MM.1S (cell line): ENCODE results near the gene HTRA1.

Experiments used
- DNase-seq: peaks from one replicate; pipeline ENCODE4 v3.0.0-alpha.2; 2015
- H2AFZ ChIP-seq: fragments of 300-600 bp; sonication (generic); 2 replicates; pipeline ENCODE4 v1.6.0; 2016; ENCODE audit warnings: antibody characterized with exemption, low read length
- H3F3A ChIP-seq: fragments of 300-600 bp; sonication (generic); 2 replicates; pipeline ENCODE4 v1.6.1; 2016; ENCODE audit warnings: mild to moderate bottlenecking, antibody characterized with exemption, low read length, moderate library complexity, mixed read lengths; ENCODE audit not compliant: insufficient read depth
- H3K27ac ChIP-seq: fragments of 300-600 bp; sonication (generic); 2 replicates; pipeline ENCODE4 v1.5.1; 2016; ENCODE audit warnings: mild to moderate bottlenecking, low read length
- H3K27me3 ChIP-seq: fragments of 300-600 bp; sonication (generic); replicated peaks from 2 replicates; pipeline ENCODE4 v1.6.0; 2016; ENCODE audit warnings: low read length; ENCODE audit not compliant: insufficient read depth
- H3K36me3 ChIP-seq: fragments of 300-600 bp; sonication (generic); replicated peaks from 2 replicates; pipeline ENCODE4 v1.6.1; 2016; ENCODE audit warnings: mild to moderate bottlenecking, low read length, mixed read lengths; ENCODE audit not compliant: insufficient read depth
- H3K4me1 ChIP-seq: fragments of 300-600 bp; sonication (generic); 2 replicates; pipeline ENCODE4 v1.6.1; 2016; ENCODE audit warnings: low read length, mixed read lengths
- H3K4me2 ChIP-seq: fragments of 300-600 bp; sonication (generic); 2 replicates; pipeline ENCODE4 v1.6.0; 2016; ENCODE audit warnings: low read depth, low read length
- H3K4me3 ChIP-seq: fragments of 300-600 bp; sonication (generic); 2 replicates; pipeline ENCODE4 v1.5.1; 2016; ENCODE audit warnings: low read length, mixed read lengths
- H3K79me2 ChIP-seq: fragments of 300-600 bp; sonication (generic); 2 replicates; pipeline ENCODE4 v1.6.1; 2016; ENCODE audit warnings: mixed run types, low read length, mixed read lengths
- H3K9ac ChIP-seq: fragments of 300-600 bp; sonication (generic); 2 replicates; pipeline ENCODE4 v1.6.1; 2016; ENCODE audit warnings: low read length, mixed read lengths
- H3K9me2 ChIP-seq: fragments of 300-600 bp; sonication (generic); replicated peaks from 2 replicates; pipeline ENCODE4 v1.6.1; 2016; ENCODE audit warnings: mild to moderate bottlenecking, low read length, mixed read lengths; ENCODE audit not compliant: insufficient read depth
- H3K9me3 ChIP-seq: fragments of 300-600 bp; sonication (generic); replicated peaks from 2 replicates; pipeline ENCODE4 v1.6.1; 2016; ENCODE audit warnings: mild to moderate bottlenecking, low read length, mixed read lengths; ENCODE audit not compliant: insufficient read depth
- H4K20me1 ChIP-seq: fragments of 300-600 bp; sonication (generic); 2 replicates; pipeline ENCODE4 v1.6.1; 2016; ENCODE audit warnings: mild to moderate bottlenecking, low read length, moderate library complexity, mixed read lengths; ENCODE audit not compliant: insufficient read depth
- CTCF ChIP-seq: fragments of 300-600 bp; sonication (generic); IDR thresholded peaks from 2 replicates; pipeline ENCODE4 v1.5.1; 2016; ENCODE audit warnings: antibody characterized with exemption, low read length, mixed read lengths
- EZH2 ChIP-seq: fragments of 300-600 bp; sonication (generic); optimal IDR thresholded peaks from 2 replicates; pipeline ENCODE3; 2017; ENCODE audit warnings: low read depth, mild to moderate bottlenecking, antibody characterized with exemption, low read length, mixed read lengths
- EZH2phosphoT487 ChIP-seq: fragments of 300-600 bp; sonication (generic); IDR thresholded peaks from 2 replicates; pipeline ENCODE4 v1.6.1; 2018; ENCODE audit warnings: antibody characterized with exemption, low read length

The HTRA1 gene

GRCh38 chr10:122509323-122509722 is 48.0 kb downstream of the HTRA1 start:
- Histone ChIP-seq H3K27me3 (no peaks in the 10 kb centered on the region), H3K4me3 (no peak overlapping the region), H2AFZ (no peak overlapping the region), H3K9me2 (no peaks in the 10 kb centered on the region), H3K4me1 (no peaks in the 10 kb centered on the region), H3K36me3 (no peaks in the 10 kb centered on the region), H3K4me2 (no peak overlapping the region), H4K20me1 (no peaks in the 10 kb centered on the region), H3K9me3 (no peaks in the 10 kb centered on the region), H3K9ac (no peak overlapping the region), H3F3A (no peaks in the 10 kb centered on the region), H3K27ac (no peak overlapping the region), H3K79me2 (no peaks in the 10 kb centered on the region)
- no peak for TF ChIP-seq EZH2phosphoT487
- TF ChIP-seq CTCF = no peak
- DNase-seq = no peak

GRCh38 chr10:122510326-122510725 is 49.0 kb downstream of the HTRA1 start:
- H3K4me1 ChIP-seq = no peaks in the 10 kb centered on the region
- H2AFZ ChIP-seq = no peak overlapping the region
- no peaks in the 10 kb centered on the region for H3K9me3 ChIP-seq
- no peak overlapping the region for H3K4me2 ChIP-seq
- TF ChIP-seq EZH2phosphoT487 (no peak), EZH2 (no peak), CTCF (no peak)
- no peaks in the 10 kb centered on the region for H3K79me2 ChIP-seq
- no peaks in the 10 kb centered on the region for H4K20me1 ChIP-seq
- no peak overlapping the region for H3K27ac ChIP-seq
- no peak overlapping the region for H3K4me3 ChIP-seq
- H3K27me3 ChIP-seq = no peaks in the 10 kb centered on the region
- H3K9me2 ChIP-seq = no peaks in the 10 kb centered on the region
- DNase-seq = no peak
- no peaks in the 10 kb centered on the region for H3K36me3 ChIP-seq
- no peaks in the 10 kb centered on the region for H3F3A ChIP-seq
- no peak overlapping the region for H3K9ac ChIP-seq

- no peak overlapping the region for H3K9ac ChIP-seq
- no peaks in the 10 kb centered on the region for H3K9me3 ChIP-seq
- H3K27me3 ChIP-seq = no peaks in the 10 kb centered on the region
- H4K20me1 ChIP-seq = no peaks in the 10 kb centered on the region
- DNase-seq = no peak
- no peaks in the 10 kb centered on the region for H3K79me2 ChIP-seq
- H3K4me2 ChIP-seq = no peak overlapping the region
- H3K36me3 ChIP-seq = no peaks in the 10 kb centered on the region
- no peak for TF ChIP-seq EZH2phosphoT487
- H3K9me2 ChIP-seq = no peaks in the 10 kb centered on the region
- H3K4me3 ChIP-seq = no peak overlapping the region
- no peaks in the 10 kb centered on the region for H3F3A ChIP-seq
- no peaks in the 10 kb centered on the region for H3K4me1 ChIP-seq
- H3K27ac ChIP-seq = no peak overlapping the region
- no peak overlapping the region for H2AFZ ChIP-seq
Observed at GRCh38 chr10:122510736-122511135, 49.4 kb downstream of the HTRA1 start.

- DNase-seq = no peak
- Histone ChIP-seq H3K9me2 (no peaks in the 10 kb centered on the region), H4K20me1 (no peaks in the 10 kb centered on the region), H3K27ac (no peak overlapping the region), H3K4me3 (no peak overlapping the region), H3K4me2 (no peak overlapping the region), H3K9me3 (no peaks in the 10 kb centered on the region), H3K36me3 (no peaks in the 10 kb centered on the region), H3K79me2 (no peaks in the 10 kb centered on the region), H2AFZ (no peak overlapping the region), H3K9ac (no peak overlapping the region), H3K4me1 (no peaks in the 10 kb centered on the region), H3K27me3 (no peaks in the 10 kb centered on the region), H3F3A (no peaks in the 10 kb centered on the region)
- TF ChIP-seq CTCF (no peak), EZH2 (no peak), EZH2phosphoT487 (no peak)
Observed at GRCh38 chr10:122513053-122513452, 51.7 kb downstream of the HTRA1 start.
